GM23338 (cell line): Measurements from ENCODE around the gene SNTB2. TPM values are rescaled to one million over a fixed set of nuclear protein-coding genes. Genes with fewer than 3 reads are reported as not detected.
A peak's percentile ranks its signal among the peaks of the same experiment; 100 is the strongest.

Experiments used
- ATAC-seq: fragments of 200-7000 bp; cut with Tn5 transposase; 3 replicates; pipeline ENCODE4 v1.9.1; 2020
- DNase-seq: peaks from one replicate; pipeline ENCODE4 v3.0.0-alpha.2; 2015; ENCODE audit warnings: low spot score
- H2AFZ ChIP-seq: fragments of 200-600 bp; sonication (generic); 2 replicates; pipeline ENCODE4 v1.8.0; 2016; ENCODE audit warnings: antibody characterized with exemption, mild to moderate bottlenecking, moderate library complexity
- H3F3A ChIP-seq: fragments of 200-600 bp; sonication (generic); replicated peaks from 2 replicates; pipeline ENCODE4 v1.8.0; 2017; ENCODE audit warnings: antibody characterized with exemption, mixed run types, low read depth
- H3K27ac ChIP-seq: fragments of 200-600 bp; sonication (generic); 2 replicates; pipeline ENCODE4 v1.6.1; 2016; ENCODE audit warnings: low read depth
- H3K27me3 ChIP-seq: fragments of 200-600 bp; sonication (generic); 2 replicates; pipeline ENCODE4 v1.8.0; 2016; ENCODE audit warnings: mild to moderate bottlenecking, mixed run types, moderate library complexity; ENCODE audit not compliant: insufficient read depth
- H3K36me3 ChIP-seq: fragments of 200-600 bp; sonication (generic); 2 replicates; pipeline ENCODE4 v1.8.0; 2016; ENCODE audit warnings: mild to moderate bottlenecking; ENCODE audit not compliant: insufficient read depth
- H3K4me1 ChIP-seq: fragments of 200-600 bp; sonication (generic); 2 replicates; pipeline ENCODE4 v1.8.0; 2016; ENCODE audit warnings: mild to moderate bottlenecking, moderate library complexity; ENCODE audit not compliant: insufficient read depth
- H3K4me2 ChIP-seq: fragments of 200-600 bp; sonication (generic); 2 replicates; pipeline ENCODE4 v1.7.1; 2017; ENCODE audit warnings: mixed run types
- H3K4me3 ChIP-seq: fragments of 200-600 bp; sonication (generic); 2 replicates; pipeline ENCODE4 v1.6.1; 2016; ENCODE audit warnings: mixed run types
- H3K79me2 ChIP-seq: fragments of 200-600 bp; sonication (generic); replicated peaks from 2 replicates; pipeline ENCODE4 v1.8.0; 2017; ENCODE audit warnings: mild to moderate bottlenecking; ENCODE audit not compliant: insufficient read depth
- H3K9me2 ChIP-seq: fragments of 200-600 bp; sonication (generic); 2 replicates; pipeline ENCODE4 v1.8.0; 2017; ENCODE audit not compliant: insufficient read depth
- H4K20me1 ChIP-seq: fragments of 200-600 bp; sonication (generic); replicated peaks from 2 replicates; pipeline ENCODE4 v1.8.0; 2017; ENCODE audit warnings: mild to moderate bottlenecking; ENCODE audit not compliant: insufficient read depth
- H3K27ac Mint-ChIP-seq: 2 replicates; pipeline ENCODE4 v1.8.0; 2020; ENCODE audit warnings: inconsistent platforms, mild to moderate bottlenecking, moderate library complexity, mixed read lengths
- H3K27me3 Mint-ChIP-seq: 3 replicates; pipeline ENCODE4 v1.8.0; 2022; ENCODE audit warnings: low read depth, mild to moderate bottlenecking, moderate library complexity, mixed read lengths, inconsistent platforms; ENCODE audit not compliant: insufficient read depth, poor library complexity
- H3K36me3 Mint-ChIP-seq: 3 replicates; pipeline ENCODE4 v1.8.0; 2021; ENCODE audit warnings: low read depth, mild to moderate bottlenecking, inconsistent platforms, moderate library complexity, mixed read lengths
- H3K4me1 Mint-ChIP-seq: 3 replicates; pipeline ENCODE4 v1.8.0; 2020; ENCODE audit warnings: mild to moderate bottlenecking, inconsistent platforms, mixed read lengths
- H3K4me3 Mint-ChIP-seq: 3 replicates; pipeline ENCODE4 v1.8.0; 2021; ENCODE audit warnings: moderate library complexity, mild to moderate bottlenecking, inconsistent platforms, mixed read lengths
- H3K9me3 Mint-ChIP-seq: 3 replicates; pipeline ENCODE4 v1.8.0; 2020; ENCODE audit warnings: moderate library complexity, mild to moderate bottlenecking, inconsistent platforms, mixed read lengths
- CTCF ChIP-seq, 2 experiments: fragments of 200-600 bp in 1 of 2; sonication (generic) in 1 of 2; conservative IDR thresholded peaks; 2 replicates each; pipeline versions ENCODE4 v1.5.1 to v1.6.1; 2016 to 2017; ENCODE audit warnings: antibody characterized with exemption in 2 of 2, low read depth in 2 of 2, mild to moderate bottlenecking in 2 of 2, moderate library complexity in 1 of 2
- ETS1 ChIP-seq: IDR thresholded peaks from 2 replicates; pipeline ENCODE4 v1.6.1; 2016; ENCODE audit warnings: antibody characterized with exemption
- NANOG ChIP-seq: IDR thresholded peaks from 2 replicates; pipeline ENCODE4 v1.6.1; 2016; ENCODE audit warnings: antibody characterized with exemption, borderline replicate concordance
- REST ChIP-seq: IDR thresholded peaks from one replicate; pipeline ENCODE4 v1.6.1; 2018; ENCODE audit warnings: antibody characterized with exemption; ENCODE audit not compliant: unreplicated experiment
- STAT1 ChIP-seq: IDR thresholded peaks from one replicate; pipeline ENCODE4 v1.6.1; 2016; ENCODE audit warnings: antibody characterized with exemption; ENCODE audit not compliant: unreplicated experiment
- ZNF114 ChIP-seq: fragments of 250-450 bp; sonication (Bioruptor Pico); IDR thresholded peaks from 2 replicates; pipeline ENCODE4 v1.5.0; 2020; ENCODE audit warnings: mild to moderate bottlenecking, moderate library complexity
- ZNF462 ChIP-seq: fragments of 250-450 bp; sonication (Bioruptor Pico); IDR thresholded peaks from 2 replicates; pipeline ENCODE4 v1.5.0; 2020; ENCODE audit warnings: mild to moderate bottlenecking, moderate library complexity
- polyA plus RNA-seq: library from polyadenylated mRNA; unstranded; fragments of >200 nt; fragmentation: Nextera tagmentation; extraction: Ambion mirVana; gene quantifications from 2 replicates; pipeline ENCODE4 v1.2.1, GENCODE V29; 2016
- total RNA-seq: library from RNA; depleted of rRNA; stranded (reverse); fragments of >200 nt; shearing (Covaris generic); gene quantifications from 2 replicates; pipeline ENCODE4 v1.2.3, GENCODE V29; 2014

Gene SNTB2
- total and polyA plus RNA-seq, 2 experiments from 2014 or later = 4.8 to 42.7 TPM

- Histone ChIP-seq H3K79me2 (no peaks in the 10 kb centered on the region), H3K36me3 (no peaks in the 10 kb centered on the region), H3K4me2 (no peak overlapping the region), H3F3A (no peaks in the 10 kb centered on the region), H3K27me3 (no peaks in the 10 kb centered on the region), H3K4me1 (peaks cover 7% of the 10 kb centered on the region; the same call in 1 of the 2 replicates), H2AFZ (no peak overlapping the region), H3K9me2 (no peaks in the 10 kb centered on the region), H4K20me1 (no peaks in the 10 kb centered on the region), H3K4me3 (no peak overlapping the region), H3K27ac (peak overlapping the region; percentile 66; the same call in 1 of the 2 replicates)
- Mint-ChIP-seq H3K9me3 (no peaks in the 10 kb centered on the region), H3K27me3 (peaks cover 5% of the 10 kb centered on the region), H3K4me3 (no peak overlapping the region), H3K27ac (0 out of 2 replicates have a peak overlapping the region, but pooled peaks have one; percentile 4), H3K4me1 (peaks cover 7% of the 10 kb centered on the region; the same call in 2 of the 3 replicates), H3K36me3 (0 out of 3 replicates have a peak, but pooled peaks cover 2% of the 10 kb centered on the region)
- no peak for ATAC-seq
- TF ChIP-seq STAT1 (no peak), ETS1 (no peak), REST (no peak), NANOG (no peak), CTCF (conservative IDR thresholded peaks at IDR 0.05; ENCODE audit: low read depth in 2 of 2) (no peak), ZNF114 (no peak), ZNF462 (CRISPR knock-in tag) (no peak)
- no peak for DNase-seq
Observed at GRCh38 chr16:69182730-69183416, 4.1 kb upstream of the SNTB2 start.
